B cell (primary cell): ENCODE results near the gene ADPRS. TPM values are rescaled to one million over a fixed set of nuclear protein-coding genes. Genes with fewer than 3 reads are reported as not detected.

Source experiments
- ATAC-seq: fragments of 200-7000 bp; cut with Tn5 transposase; one replicate; pipeline ENCODE4 v1.10.0; 2021; ENCODE audit warnings: low read depth, mild to moderate bottlenecking, moderate number of reproducible peaks, moderate library complexity
- CTCF ChIA-PET: fragments of 350-600 bp; sonication (Branson Sonifier 250); formaldehyde crosslinking; loops from one replicate; lab custom pipeline; 2021; ENCODE audit warnings: antibody characterized with exemption, inconsistent platforms; lab: Charles Lee
- POLR2A ChIA-PET: fragments of 350-600 bp; sonication (Branson Sonifier 250); formaldehyde crosslinking; loops from one replicate; lab custom pipeline; 2021; ENCODE audit warnings: antibody characterized with exemption; lab: Charles Lee
- DNase-seq: peaks from one replicate; pipeline ENCODE4 v3.0.0; 2013
- H2AFZ ChIP-seq: 2 replicates; pipeline ENCODE4 v1.6.1; 2012; ENCODE audit warnings: mild to moderate bottlenecking, low read depth, low read length; ENCODE audit not compliant: insufficient read depth, poor library complexity, severe bottlenecking
- H3K27ac ChIP-seq, 2 donors: 1 replicate in 1 of 2; 2 replicates in 1 of 2; pipeline ENCODE4 v1.5.1; 2012 to 2013; ENCODE audit warnings: low read length in 2 of 2, mild to moderate bottlenecking in 2 of 2, moderate library complexity in 1 of 2
- H3K27me3 ChIP-seq, 4 experiments: fragments of 200-600 bp in 1 of 4; sonication (generic) in 1 of 4; replicated peaks in 1 of 4; 1 replicate in 2 of 4; 2 replicates in 2 of 4; pipeline versions ENCODE4 v1.6.1 to v1.7.0; 2013 to 2016; ENCODE audit warnings: low read length in 3 of 4, mild to moderate bottlenecking in 2 of 4, mixed read lengths in 1 of 4, moderate library complexity in 1 of 4; ENCODE audit not compliant: insufficient read depth in 4 of 4, control insufficient read depth in 3 of 4; ENCODE audit errors: control extremely low read depth in 1 of 4
- H3K36me3 ChIP-seq, 2 experiments: replicated peaks in 1 of 2; 1 replicate in 1 of 2; 2 replicates in 1 of 2; pipeline versions ENCODE4 v1.6.1 to v1.7.1; 2013; ENCODE audit warnings: low read length in 1 of 2; ENCODE audit not compliant: insufficient read depth in 2 of 2, control insufficient read depth in 1 of 2; ENCODE audit errors: control extremely low read depth in 1 of 2, extremely low read depth in 1 of 2
- H3K4me1 ChIP-seq, 2 donors: fragments of 200-600 bp in 1 of 2; sonication (generic) in 1 of 2; 1 replicate in 1 of 2; 2 replicates in 1 of 2; pipeline versions ENCODE4 v1.5.1 to v1.6.1; 2013 to 2017; ENCODE audit warnings: low read length in 2 of 2; ENCODE audit not compliant: control insufficient read depth in 2 of 2, insufficient read depth in 2 of 2
- H3K4me2 ChIP-seq: replicated peaks from 2 replicates; pipeline ENCODE3; 2012; ENCODE audit warnings: mild to moderate bottlenecking, low read depth, low read length; ENCODE audit not compliant: poor library complexity, severe bottlenecking
- H3K4me3 ChIP-seq, 5 experiments: fragments of 200-600 bp in 1 of 5; sonication (generic) in 1 of 5; 1 replicate in 3 of 5; 2 replicates in 2 of 5; pipeline versions ENCODE4 v1.5.1 to v1.7.0; 2011 to 2016; ENCODE audit warnings: low read length in 4 of 5, mild to moderate bottlenecking in 4 of 5, low read depth in 2 of 5, control low read depth in 1 of 5, moderate library complexity in 1 of 5; ENCODE audit not compliant: insufficient read depth in 1 of 5; ENCODE audit errors: control extremely low read depth in 1 of 5, extremely low read depth in 1 of 5
- H3K79me2 ChIP-seq: fragments of 200-600 bp; sonication (generic); one replicate; pipeline ENCODE4 v1.6.0; 2016; ENCODE audit warnings: low read length; ENCODE audit not compliant: control insufficient read depth, insufficient read depth
- H3K9ac ChIP-seq: fragments of 200-600 bp; sonication (generic); 2 replicates; pipeline ENCODE4 v1.6.1; 2017; ENCODE audit warnings: mild to moderate bottlenecking, low read length, moderate library complexity
- H3K9me3 ChIP-seq, 3 donors: one replicate each; pipeline versions ENCODE4 v1.6.1 to v1.7.1; 2013; ENCODE audit warnings: low read length in 2 of 3; ENCODE audit not compliant: control insufficient read depth in 2 of 3, insufficient read depth in 1 of 3; ENCODE audit errors: control extremely low read depth in 1 of 3
- H4K20me1 ChIP-seq: 2 replicates; pipeline ENCODE4 v1.6.0; 2012; ENCODE audit warnings: mild to moderate bottlenecking, low read length; ENCODE audit not compliant: insufficient read depth, control insufficient read depth, poor library complexity, severe bottlenecking
- H3K27ac Mint-ChIP-seq: one replicate; pipeline ENCODE4 v1.8.0; 2021; ENCODE audit warnings: mixed read lengths
- H3K27me3 Mint-ChIP-seq: one replicate; pipeline ENCODE4 v1.8.0; 2021; ENCODE audit warnings: mixed read lengths
- H3K4me1 Mint-ChIP-seq: one replicate; pipeline ENCODE4 v1.8.0; 2021; ENCODE audit warnings: mixed read lengths
- H3K4me3 Mint-ChIP-seq: one replicate; pipeline ENCODE4 v1.8.0; 2021; ENCODE audit warnings: mixed read lengths
- H3K9me3 Mint-ChIP-seq: one replicate; pipeline ENCODE4 v1.8.0; 2022; ENCODE audit warnings: mixed read lengths; ENCODE audit not compliant: insufficient read depth
- EZH2 ChIP-seq: IDR thresholded peaks from 2 replicates; pipeline ENCODE4 v1.6.1; 2012; ENCODE audit warnings: borderline replicate concordance, low read depth, mild to moderate bottlenecking, moderate library complexity, low read length; ENCODE audit not compliant: insufficient read depth, poor library complexity, severe bottlenecking
- WGBS: methylation state at CpG from one replicate; pipeline ENCODE4 v1.1.5; 2013; ENCODE audit warnings: missing lambda C conversion rate; ENCODE audit not compliant: insufficient coverage; 5-methylcytosine and 5-hydroxymethylcytosine counted together
- intact Hi-C: fragments of 100-400 bp; cut with micrococcal nuclease; formaldehyde crosslinking; loops from one replicate; pipeline ENCODE4 v1.10.0; 2022
- polyA plus RNA-seq: library from polyadenylated mRNA; depleted of rRNA; stranded (reverse); fragments of >200 nt; gene quantifications from 2 replicates; pipeline ENCODE4 v1.2.3, GENCODE V29; 2012
- total RNA-seq, 2 donors: library from RNA; stranded (reverse); fragments of 120-200 nt in 1 of 2; gene quantifications; 1 replicate in 1 of 2; 2 replicates in 1 of 2; pipeline versions ENCODE4 v1.2.3 to v1.2.4, GENCODE V29; 2013 to 2022
- TF ChIP-seq, protein P1 (sequence below): fragments of 200-600 bp; IDR thresholded peaks from one replicate; pipeline ENCODE4 v1.8.0; 2022; ENCODE audit warnings: antibody characterized with exemption, mild to moderate bottlenecking

ADPRS gene
- total and polyA plus RNA-seq, 2 donors (not counting 1 experiment from before 2014, with no cell fraction given) = 15.0 to 20.9 TPM

DNA sequence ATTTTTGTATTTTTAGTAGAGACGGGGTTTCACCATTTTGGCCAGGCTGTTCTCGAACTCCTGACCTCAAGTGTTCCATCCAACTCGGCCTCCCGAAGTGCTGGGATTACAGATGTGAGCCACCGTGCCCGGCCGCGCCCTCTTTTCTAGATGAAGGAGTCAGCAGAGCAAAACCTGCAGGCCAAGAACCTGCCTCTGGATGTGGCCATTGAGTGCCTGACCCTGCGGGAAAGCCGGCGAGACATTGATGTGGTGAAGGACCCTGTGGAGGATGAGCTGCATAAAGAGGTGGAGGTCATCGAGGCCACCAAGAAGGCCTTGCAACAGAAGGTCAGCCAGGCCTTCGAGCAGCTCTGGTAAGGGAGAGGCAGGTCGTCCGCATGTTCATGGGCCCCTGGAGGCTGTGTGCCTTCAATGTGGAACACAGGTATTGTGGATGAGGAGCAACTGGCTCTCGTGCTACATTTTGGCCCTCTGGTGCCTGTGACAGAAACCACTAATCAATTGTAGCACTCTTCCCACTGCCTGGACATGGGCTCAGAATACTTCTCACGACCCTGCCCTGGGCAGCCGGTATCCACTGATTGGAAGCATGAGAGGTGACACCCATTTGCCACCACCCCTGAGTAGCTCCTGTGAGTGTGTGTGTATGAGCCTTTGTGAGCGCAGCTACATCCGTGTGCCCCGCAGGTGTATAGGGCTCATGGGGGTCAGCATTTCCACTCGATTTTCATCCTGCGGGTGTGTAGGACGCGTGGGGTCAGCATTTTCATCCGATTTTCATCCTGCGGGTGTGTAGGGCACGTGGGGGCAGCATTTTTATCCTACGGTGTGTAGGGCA lies 2.8 kb upstream of the ADPRS start:
- H3K79me2 ChIP-seq = peaks cover 29% of the 10 kb centered on the region
- intact Hi-C loops = no loop called here
- peak overlapping the region; percentile 59 for H3K4me3 Mint-ChIP-seq
- H3K4me2 ChIP-seq = no peak overlapping the region
- no peak for TF ChIP-seq EZH2
- TF ChIP-seq, protein P1, sequence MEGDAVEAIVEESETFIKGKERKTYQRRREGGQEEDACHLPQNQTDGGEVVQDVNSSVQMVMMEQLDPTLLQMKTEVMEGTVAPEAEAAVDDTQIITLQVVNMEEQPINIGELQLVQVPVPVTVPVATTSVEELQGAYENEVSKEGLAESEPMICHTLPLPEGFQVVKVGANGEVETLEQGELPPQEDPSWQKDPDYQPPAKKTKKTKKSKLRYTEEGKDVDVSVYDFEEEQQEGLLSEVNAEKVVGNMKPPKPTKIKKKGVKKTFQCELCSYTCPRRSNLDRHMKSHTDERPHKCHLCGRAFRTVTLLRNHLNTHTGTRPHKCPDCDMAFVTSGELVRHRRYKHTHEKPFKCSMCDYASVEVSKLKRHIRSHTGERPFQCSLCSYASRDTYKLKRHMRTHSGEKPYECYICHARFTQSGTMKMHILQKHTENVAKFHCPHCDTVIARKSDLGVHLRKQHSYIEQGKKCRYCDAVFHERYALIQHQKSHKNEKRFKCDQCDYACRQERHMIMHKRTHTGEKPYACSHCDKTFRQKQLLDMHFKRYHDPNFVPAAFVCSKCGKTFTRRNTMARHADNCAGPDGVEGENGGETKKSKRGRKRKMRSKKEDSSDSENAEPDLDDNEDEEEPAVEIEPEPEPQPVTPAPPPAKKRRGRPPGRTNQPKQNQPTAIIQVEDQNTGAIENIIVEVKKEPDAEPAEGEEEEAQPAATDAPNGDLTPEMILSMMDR = no peak
- no peak overlapping the region for H3K27ac ChIP-seq
- POLR2A ChIA-PET = no interaction called here
- CTCF ChIA-PET = interaction anchor here (0.6 to 1.2 kb wide), 4 partner anchors 84 to 203 kb away, joined by 3 to 6 read pairs (median 4); partner anchors contain the start of gene AGO1
- no peaks in the 10 kb centered on the region for H4K20me1 ChIP-seq
- H3K27me3 ChIP-seq = peaks cover 0 to 25% (median 12%) of the 10 kb centered on the region in 4 experiments
- H3K9me3 ChIP-seq = peaks cover 0 to 3% (median 0%) of the 10 kb centered on the region in 3 donors
- H2AFZ ChIP-seq = no peak overlapping the region
- H3K9me3 Mint-ChIP-seq = no peaks in the 10 kb centered on the region
- peaks cover 26 to 32% of the 10 kb centered on the region in 2 donors for H3K4me1 ChIP-seq
- WGBS = 95% methylated on average over 27 of the region's 29 CpGs
- peaks cover 16% of the 10 kb centered on the region for H3K4me1 Mint-ChIP-seq
- DNase-seq = peak; percentile 15
- no peaks in the 10 kb centered on the region for H3K36me3 ChIP-seq
- no peak overlapping the region for H3K9ac ChIP-seq
- peaks cover 26% of the 10 kb centered on the region for H3K27me3 Mint-ChIP-seq
- no peak for ATAC-seq
- no peak overlapping the region for H3K4me3 ChIP-seq
- H3K27ac Mint-ChIP-seq = no peak overlapping the region
